ENCODE results near the gene KNSTRN. TPM values are rescaled to one million over a fixed set of nuclear protein-coding genes. Genes with fewer than 3 reads are reported as not detected.

The KNSTRN gene
- total and polyA plus RNA-seq, 2 experiments from 2014 or later = 67.9 to 80.4 TPM

DNA sequence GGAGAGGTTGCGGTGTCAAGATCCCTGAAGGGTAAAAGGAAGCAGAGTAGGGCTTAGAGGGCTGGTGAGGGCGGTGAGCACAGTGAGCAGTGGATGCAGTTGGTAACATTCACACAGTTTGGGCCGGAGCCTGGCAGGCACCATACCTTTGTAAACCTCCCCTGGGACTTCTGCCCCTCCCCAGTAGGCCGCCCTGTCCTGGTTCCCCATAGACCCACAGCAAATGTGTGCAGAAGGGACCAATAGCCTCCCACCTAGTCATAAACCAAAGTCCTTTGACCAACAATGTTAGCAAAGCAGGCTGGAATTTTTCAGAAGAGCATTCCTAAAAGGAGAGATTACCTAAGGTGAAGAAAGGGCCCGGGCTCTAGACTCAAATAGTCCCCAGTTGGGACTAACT lies 33.4 kb upstream of the KNSTRN start (continued):
- TF ChIP-seq, protein P1, sequence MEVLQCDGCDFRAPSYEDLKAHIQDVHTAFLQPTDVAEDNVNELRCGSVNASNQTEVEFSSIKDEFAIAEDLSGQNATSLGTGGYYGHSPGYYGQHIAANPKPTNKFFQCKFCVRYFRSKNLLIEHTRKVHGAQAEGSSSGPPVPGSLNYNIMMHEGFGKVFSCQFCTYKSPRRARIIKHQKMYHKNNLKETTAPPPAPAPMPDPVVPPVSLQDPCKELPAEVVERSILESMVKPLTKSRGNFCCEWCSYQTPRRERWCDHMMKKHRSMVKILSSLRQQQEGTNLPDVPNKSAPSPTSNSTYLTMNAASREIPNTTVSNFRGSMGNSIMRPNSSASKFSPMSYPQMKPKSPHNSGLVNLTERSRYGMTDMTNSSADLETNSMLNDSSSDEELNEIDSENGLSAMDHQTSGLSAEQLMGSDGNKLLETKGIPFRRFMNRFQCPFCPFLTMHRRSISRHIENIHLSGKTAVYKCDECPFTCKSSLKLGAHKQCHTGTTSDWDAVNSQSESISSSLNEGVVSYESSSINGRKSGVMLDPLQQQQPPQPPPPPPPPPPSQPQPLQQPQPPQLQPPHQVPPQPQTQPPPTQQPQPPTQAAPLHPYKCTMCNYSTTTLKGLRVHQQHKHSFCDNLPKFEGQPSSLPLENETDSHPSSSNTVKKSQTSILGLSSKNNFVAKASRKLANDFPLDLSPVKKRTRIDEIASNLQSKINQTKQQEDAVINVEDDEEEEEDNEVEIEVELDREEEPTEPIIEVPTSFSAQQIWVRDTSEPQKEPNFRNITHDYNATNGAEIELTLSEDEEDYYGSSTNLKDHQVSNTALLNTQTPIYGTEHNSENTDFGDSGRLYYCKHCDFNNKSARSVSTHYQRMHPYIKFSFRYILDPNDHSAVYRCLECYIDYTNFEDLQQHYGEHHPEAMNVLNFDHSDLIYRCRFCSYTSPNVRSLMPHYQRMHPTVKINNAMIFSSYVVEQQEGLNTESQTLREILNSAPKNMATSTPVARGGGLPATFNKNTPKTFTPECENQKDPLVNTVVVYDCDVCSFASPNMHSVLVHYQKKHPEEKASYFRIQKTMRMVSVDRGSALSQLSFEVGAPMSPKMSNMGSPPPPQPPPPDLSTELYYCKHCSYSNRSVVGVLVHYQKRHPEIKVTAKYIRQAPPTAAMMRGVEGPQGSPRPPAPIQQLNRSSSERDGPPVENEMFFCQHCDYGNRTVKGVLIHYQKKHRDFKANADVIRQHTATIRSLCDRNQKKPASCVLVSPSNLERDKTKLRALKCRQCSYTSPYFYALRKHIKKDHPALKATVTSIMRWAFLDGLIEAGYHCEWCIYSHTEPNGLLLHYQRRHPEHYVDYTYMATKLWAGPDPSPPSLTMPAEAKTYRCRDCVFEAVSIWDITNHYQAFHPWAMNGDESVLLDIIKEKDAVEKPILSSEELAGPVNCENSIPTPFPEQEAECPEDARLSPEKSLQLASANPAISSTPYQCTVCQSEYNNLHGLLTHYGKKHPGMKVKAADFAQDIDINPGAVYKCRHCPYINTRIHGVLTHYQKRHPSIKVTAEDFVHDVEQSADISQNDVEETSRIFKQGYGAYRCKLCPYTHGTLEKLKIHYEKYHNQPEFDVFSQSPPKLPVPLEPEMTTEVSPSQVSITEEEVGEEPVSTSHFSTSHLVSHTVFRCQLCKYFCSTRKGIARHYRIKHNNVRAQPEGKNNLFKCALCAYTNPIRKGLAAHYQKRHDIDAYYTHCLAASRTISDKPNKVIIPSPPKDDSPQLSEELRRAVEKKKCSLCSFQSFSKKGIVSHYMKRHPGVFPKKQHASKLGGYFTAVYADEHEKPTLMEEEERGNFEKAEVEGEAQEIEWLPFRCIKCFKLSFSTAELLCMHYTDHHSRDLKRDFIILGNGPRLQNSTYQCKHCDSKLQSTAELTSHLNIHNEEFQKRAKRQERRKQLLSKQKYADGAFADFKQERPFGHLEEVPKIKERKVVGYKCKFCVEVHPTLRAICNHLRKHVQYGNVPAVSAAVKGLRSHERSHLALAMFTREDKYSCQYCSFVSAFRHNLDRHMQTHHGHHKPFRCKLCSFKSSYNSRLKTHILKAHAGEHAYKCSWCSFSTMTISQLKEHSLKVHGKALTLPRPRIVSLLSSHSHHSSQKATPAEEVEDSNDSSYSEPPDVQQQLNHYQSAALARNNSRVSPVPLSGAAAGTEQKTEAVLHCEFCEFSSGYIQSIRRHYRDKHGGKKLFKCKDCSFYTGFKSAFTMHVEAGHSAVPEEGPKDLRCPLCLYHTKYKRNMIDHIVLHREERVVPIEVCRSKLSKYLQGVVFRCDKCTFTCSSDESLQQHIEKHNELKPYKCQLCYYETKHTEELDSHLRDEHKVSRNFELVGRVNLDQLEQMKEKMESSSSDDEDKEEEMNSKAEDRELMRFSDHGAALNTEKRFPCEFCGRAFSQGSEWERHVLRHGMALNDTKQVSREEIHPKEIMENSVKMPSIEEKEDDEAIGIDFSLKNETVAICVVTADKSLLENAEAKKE (CRISPR knock-in tag; IDR thresholded peaks at IDR 0.05) = no peak
- TF ChIP-seq, protein P2, sequence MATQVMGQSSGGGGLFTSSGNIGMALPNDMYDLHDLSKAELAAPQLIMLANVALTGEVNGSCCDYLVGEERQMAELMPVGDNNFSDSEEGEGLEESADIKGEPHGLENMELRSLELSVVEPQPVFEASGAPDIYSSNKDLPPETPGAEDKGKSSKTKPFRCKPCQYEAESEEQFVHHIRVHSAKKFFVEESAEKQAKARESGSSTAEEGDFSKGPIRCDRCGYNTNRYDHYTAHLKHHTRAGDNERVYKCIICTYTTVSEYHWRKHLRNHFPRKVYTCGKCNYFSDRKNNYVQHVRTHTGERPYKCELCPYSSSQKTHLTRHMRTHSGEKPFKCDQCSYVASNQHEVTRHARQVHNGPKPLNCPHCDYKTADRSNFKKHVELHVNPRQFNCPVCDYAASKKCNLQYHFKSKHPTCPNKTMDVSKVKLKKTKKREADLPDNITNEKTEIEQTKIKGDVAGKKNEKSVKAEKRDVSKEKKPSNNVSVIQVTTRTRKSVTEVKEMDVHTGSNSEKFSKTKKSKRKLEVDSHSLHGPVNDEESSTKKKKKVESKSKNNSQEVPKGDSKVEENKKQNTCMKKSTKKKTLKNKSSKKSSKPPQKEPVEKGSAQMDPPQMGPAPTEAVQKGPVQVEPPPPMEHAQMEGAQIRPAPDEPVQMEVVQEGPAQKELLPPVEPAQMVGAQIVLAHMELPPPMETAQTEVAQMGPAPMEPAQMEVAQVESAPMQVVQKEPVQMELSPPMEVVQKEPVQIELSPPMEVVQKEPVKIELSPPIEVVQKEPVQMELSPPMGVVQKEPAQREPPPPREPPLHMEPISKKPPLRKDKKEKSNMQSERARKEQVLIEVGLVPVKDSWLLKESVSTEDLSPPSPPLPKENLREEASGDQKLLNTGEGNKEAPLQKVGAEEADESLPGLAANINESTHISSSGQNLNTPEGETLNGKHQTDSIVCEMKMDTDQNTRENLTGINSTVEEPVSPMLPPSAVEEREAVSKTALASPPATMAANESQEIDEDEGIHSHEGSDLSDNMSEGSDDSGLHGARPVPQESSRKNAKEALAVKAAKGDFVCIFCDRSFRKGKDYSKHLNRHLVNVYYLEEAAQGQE (IDR thresholded peaks at IDR 0.05; ENCODE audit: unreplicated experiment) = no peak
- TF ChIP-seq CREB1 (CRISPR knock-in tag; IDR thresholded peaks at IDR 0.05; ENCODE audit: low read depth) (no peak), NANOG (IDR thresholded peaks at IDR 0.05; ENCODE audit: borderline replicate concordance) (no peak), ZNF114 (CRISPR knock-in tag; IDR thresholded peaks at IDR 0.05) (no peak), JUNB (IDR thresholded peaks at IDR 0.05; ENCODE audit: unreplicated experiment) (no peak)
- TF ChIP-seq, protein P3, sequence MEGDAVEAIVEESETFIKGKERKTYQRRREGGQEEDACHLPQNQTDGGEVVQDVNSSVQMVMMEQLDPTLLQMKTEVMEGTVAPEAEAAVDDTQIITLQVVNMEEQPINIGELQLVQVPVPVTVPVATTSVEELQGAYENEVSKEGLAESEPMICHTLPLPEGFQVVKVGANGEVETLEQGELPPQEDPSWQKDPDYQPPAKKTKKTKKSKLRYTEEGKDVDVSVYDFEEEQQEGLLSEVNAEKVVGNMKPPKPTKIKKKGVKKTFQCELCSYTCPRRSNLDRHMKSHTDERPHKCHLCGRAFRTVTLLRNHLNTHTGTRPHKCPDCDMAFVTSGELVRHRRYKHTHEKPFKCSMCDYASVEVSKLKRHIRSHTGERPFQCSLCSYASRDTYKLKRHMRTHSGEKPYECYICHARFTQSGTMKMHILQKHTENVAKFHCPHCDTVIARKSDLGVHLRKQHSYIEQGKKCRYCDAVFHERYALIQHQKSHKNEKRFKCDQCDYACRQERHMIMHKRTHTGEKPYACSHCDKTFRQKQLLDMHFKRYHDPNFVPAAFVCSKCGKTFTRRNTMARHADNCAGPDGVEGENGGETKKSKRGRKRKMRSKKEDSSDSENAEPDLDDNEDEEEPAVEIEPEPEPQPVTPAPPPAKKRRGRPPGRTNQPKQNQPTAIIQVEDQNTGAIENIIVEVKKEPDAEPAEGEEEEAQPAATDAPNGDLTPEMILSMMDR (conservative IDR thresholded peaks at IDR 0.05; ENCODE audit: low read depth in 2 of 2) = no peak

Data from GM23338 (cell line).